BLaER1 treated with 17β-estradiol and CSF1 and Interleukin-3, amounts not matched to agents 10 nM and 100 nM (cell line): Measurements from ENCODE around the gene LRRK2.
A peak's percentile ranks its signal among the peaks of the same experiment; 100 is the strongest.

Source experiments
- H3K27ac ChIP-seq, 11 experiments: shearing (Covaris generic); formaldehyde crosslinking; 2 replicates each; pipeline ENCODE4 v1.8.1; 2022
- H3K27me3 ChIP-seq, 11 experiments: shearing (Covaris generic); formaldehyde crosslinking; 2 replicates each; pipeline ENCODE4 v1.8.1; 2022
- H3K36me3 ChIP-seq, 11 experiments: shearing (Covaris generic); formaldehyde crosslinking; 2 replicates each; pipeline ENCODE4 v1.8.1; 2022
- H3K4me1 ChIP-seq, 10 experiments: shearing (Covaris generic); formaldehyde crosslinking; 2 replicates each; pipeline ENCODE4 v1.8.1; 2022
- H3K4me2 ChIP-seq, 11 experiments: shearing (Covaris generic); formaldehyde crosslinking; 2 replicates each; pipeline ENCODE4 v1.8.1; 2022
- H3K4me3 ChIP-seq, 10 experiments: shearing (Covaris generic); formaldehyde crosslinking; 2 replicates each; pipeline ENCODE4 v1.8.1; 2022
- H3K9ac ChIP-seq, 11 experiments: shearing (Covaris generic); formaldehyde crosslinking; 2 replicates each; pipeline ENCODE4 v1.8.1; 2022
- H3K9me3 ChIP-seq, 11 experiments: shearing (Covaris generic); formaldehyde crosslinking; replicated peaks in 1 of 11; 2 replicates each; pipeline ENCODE4 v1.8.1; 2022
- H4K20me1 ChIP-seq, 11 experiments: shearing (Covaris generic); formaldehyde crosslinking; 2 replicates each; pipeline ENCODE4 v1.8.1; 2022
- Cebpa-rat ChIP-seq, 11 experiments: shearing (Covaris generic); IDR thresholded peaks; 2 replicates each; pipeline ENCODE4 v1.8.1; 2022

The LRRK2 gene

DNA sequence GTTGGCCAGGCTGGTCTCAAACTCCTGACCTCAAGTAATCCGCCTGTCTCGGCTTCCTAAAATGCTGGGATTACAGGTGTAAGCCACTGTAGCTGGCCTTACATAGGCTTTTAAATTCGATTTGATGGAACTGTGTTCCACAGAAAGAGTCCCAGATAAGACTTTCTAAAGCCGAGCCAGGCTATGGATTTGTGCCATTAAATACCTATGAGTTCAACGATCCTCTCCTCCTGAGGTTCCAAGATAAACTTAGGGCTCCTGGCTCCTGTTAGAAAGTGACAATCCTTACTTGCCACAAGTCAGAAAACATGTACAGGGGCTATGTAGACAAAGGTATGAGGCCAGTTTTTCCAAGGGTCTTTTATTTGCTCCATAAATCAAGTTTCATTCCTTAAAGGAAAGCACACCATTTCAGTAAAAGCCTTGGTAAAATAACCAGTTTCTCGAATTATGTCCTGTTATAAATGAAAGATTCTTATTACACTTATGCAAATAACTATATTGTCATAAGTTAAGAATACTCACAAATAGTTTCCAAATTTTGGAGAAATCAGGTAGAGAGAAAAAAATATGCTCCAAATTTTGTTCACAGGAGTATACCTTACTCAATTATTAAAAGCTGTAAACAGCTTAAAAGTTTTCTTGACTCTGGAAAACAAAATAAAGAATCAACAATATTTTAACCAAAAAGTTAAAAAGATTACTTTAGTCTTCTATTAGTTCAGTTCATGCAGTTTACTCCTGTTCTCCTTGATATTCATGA is 36.1 kb upstream of the LRRK2 start:
- no peak overlapping the region for H3K9ac ChIP-seq
- H3K4me1 ChIP-seq: peaks cover 6 to 13% (median 9%) of the 10 kb centered on the region in 10 experiments; a peak in 15 of 20 replicates
- H4K20me1 ChIP-seq: no peaks in the 10 kb centered on the region
- no peaks in the 10 kb centered on the region for H3K27me3 ChIP-seq
- 0 out of 22 replicates have a peak, but pooled peaks cover 0 to 3% (median 0%) of the 10 kb centered on the region in 11 experiments for H3K36me3 ChIP-seq
- no peak overlapping the region for H3K27ac ChIP-seq
- no peak for TF ChIP-seq Cebpa-rat (IDR thresholded peaks at IDR 0.05)
- peaks cover 29 to 56% (median 38%) of the 10 kb centered on the region in 11 experiments for H3K9me3 ChIP-seq
- no peak overlapping the region; a peak in 1 of 20 replicates for H3K4me3 ChIP-seq
- no peak overlapping the region for H3K4me2 ChIP-seq

DNA sequence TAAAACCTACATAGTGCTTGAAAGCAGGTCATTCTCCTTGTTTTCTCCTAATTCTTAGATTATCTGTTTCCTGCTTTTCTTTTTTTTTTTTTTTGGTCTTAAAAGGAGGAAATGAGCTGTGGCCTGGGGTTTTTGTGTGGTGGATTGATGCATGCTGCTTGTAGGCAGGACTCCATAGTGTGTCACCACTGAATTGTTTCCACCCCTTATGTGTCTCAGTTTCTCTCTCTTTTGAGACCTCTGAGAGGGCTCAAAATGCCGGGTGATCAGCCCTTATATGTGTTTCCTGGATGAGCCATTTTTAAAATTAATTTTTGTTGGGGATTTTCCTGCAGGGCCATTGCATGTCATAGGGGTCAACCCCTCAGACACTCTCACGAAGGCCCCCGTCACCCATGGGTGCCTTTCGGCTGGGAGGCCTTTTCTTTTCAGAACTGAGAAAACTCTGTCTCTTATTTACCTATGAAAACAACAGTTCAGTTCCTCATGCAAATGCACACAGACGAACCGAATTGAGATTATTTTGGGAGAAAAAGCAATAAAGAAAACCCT is 32.0 kb upstream of the LRRK2 start:
- Histone ChIP-seq H3K27ac (no peak overlapping the region), H3K36me3 (0 out of 22 replicates have a peak, but pooled peaks cover 0 to 3% (median 0%) of the 10 kb centered on the region in 11 experiments), H3K4me2 (peak overlapping the region in 9 of 11 experiments; percentile 1 to 46 (median 33); a peak in 14 of 22 replicates), H3K4me1 (peaks cover 6 to 29% (median 17%) of the 10 kb centered on the region in 10 experiments; a peak in 16 of 20 replicates), H3K9me3 (peaks cover 29 to 53% (median 35%) of the 10 kb centered on the region in 11 experiments), H3K9ac (no peak overlapping the region), H3K4me3 (no peak overlapping the region), H4K20me1 (no peaks in the 10 kb centered on the region), H3K27me3 (no peaks in the 10 kb centered on the region)
- no peak for TF ChIP-seq Cebpa-rat (IDR thresholded peaks at IDR 0.05)

DNA sequence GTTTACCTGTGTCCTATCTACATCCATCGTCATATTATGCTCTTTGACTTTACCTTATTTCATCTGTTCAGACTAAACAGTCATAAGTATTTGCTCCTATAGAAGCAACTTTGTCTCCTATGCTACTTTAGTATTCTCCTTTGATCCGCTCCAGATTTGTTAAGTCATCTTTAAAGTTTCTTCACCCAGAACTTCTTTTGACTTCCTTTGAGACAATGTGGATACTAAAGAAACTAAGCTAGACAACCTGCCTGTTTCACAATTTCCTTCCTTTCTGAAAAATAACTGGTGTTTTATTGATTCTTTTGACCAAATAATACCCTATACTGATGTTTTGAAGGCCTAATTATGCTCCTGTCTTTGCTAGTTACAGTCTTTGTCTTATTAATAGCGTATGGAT is 30.0 kb upstream of the LRRK2 start:
- H3K4me1 ChIP-seq: peaks cover 6 to 29% (median 17%) of the 10 kb centered on the region in 10 experiments; a peak in 16 of 20 replicates
- peaks cover 13 to 33% (median 17%) of the 10 kb centered on the region in 11 experiments for H3K9me3 ChIP-seq
- H3K36me3 ChIP-seq: no peaks in the 10 kb centered on the region
- no peak overlapping the region for H3K4me3 ChIP-seq
- no peaks in the 10 kb centered on the region for H4K20me1 ChIP-seq
- H3K4me2 ChIP-seq: peak overlapping the region in 7 of 11 experiments; percentile 16 to 56 (median 32); a peak in 11 of 22 replicates
- peak overlapping the region in 2 of 11 experiments; percentile 8 to 27; a peak in 2 of 22 replicates for H3K27ac ChIP-seq
- TF ChIP-seq Cebpa-rat (IDR thresholded peaks at IDR 0.05): no peak
- peaks cover 0 to 6% (median 0%) of the 10 kb centered on the region in 11 experiments; a peak in 3 of 22 replicates for H3K27me3 ChIP-seq
- H3K9ac ChIP-seq: no peak overlapping the region

DNA sequence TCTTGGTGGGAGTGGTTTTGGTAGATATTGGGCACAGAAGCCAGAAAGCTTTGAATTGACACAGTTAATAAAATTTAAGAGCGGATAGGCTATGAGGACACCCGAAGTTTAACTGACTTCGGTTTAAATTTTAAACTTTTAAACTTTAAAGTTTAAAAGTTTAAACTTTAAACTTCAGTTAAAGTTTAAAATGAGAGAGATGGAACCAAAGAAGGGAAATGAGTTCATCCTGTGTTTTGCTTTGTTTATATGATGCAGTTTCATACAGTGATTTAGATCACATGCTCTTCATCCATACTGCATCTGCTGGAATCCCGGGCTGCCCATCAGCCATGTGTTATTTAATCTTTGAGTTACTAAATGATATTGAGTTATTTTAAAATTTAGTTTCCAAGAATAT is 27.2 kb upstream of the LRRK2 start:
- Histone ChIP-seq H3K27ac (no peak overlapping the region), H3K4me3 (no peak overlapping the region), H4K20me1 (no peaks in the 10 kb centered on the region), H3K4me1 (peaks cover 13 to 33% (median 23%) of the 10 kb centered on the region in 10 experiments), H3K9ac (no peak overlapping the region), H3K4me2 (no peak overlapping the region), H3K9me3 (peaks cover 0 to 22% (median 4%) of the 10 kb centered on the region in 11 experiments; a peak in 7 of 22 replicates), H3K27me3 (peaks cover 0 to 7% (median 0%) of the 10 kb centered on the region in 11 experiments; a peak in 3 of 22 replicates), H3K36me3 (no peaks in the 10 kb centered on the region)
- no peak for TF ChIP-seq Cebpa-rat (IDR thresholded peaks at IDR 0.05)

DNA sequence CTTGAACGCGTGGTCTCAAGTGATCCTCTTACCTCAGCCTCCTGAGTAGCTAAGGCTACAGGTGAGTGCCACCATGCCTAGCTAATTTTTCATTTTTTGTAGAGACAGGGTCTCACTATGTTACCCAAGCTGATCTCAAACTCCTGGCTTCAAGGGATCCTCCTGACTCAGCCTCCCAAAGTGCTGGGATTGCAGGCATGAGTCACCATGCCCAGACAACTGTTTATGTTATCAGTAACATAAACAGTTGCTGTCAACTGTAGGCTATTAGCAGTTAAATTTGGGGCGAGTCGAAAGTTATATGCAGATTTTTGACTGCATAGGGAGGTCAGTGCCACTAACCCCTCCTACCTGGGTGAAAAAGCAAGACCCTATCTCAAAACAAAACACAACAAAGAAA is 26.2 kb upstream of the LRRK2 start:
- Histone ChIP-seq H3K4me3 (no peak overlapping the region), H3K36me3 (no peaks in the 10 kb centered on the region), H3K9me3 (peaks cover 0 to 17% (median 4%) of the 10 kb centered on the region in 11 experiments; a peak in 18 of 22 replicates), H3K4me2 (no peak overlapping the region), H3K9ac (no peak overlapping the region), H3K4me1 (peaks cover 15 to 35% (median 27%) of the 10 kb centered on the region in 10 experiments; a peak in 19 of 20 replicates), H4K20me1 (no peaks in the 10 kb centered on the region), H3K27me3 (peaks cover 0 to 7% (median 0%) of the 10 kb centered on the region in 11 experiments; a peak in 3 of 22 replicates), H3K27ac (no peak overlapping the region)
- no peak for TF ChIP-seq Cebpa-rat (IDR thresholded peaks at IDR 0.05)

DNA sequence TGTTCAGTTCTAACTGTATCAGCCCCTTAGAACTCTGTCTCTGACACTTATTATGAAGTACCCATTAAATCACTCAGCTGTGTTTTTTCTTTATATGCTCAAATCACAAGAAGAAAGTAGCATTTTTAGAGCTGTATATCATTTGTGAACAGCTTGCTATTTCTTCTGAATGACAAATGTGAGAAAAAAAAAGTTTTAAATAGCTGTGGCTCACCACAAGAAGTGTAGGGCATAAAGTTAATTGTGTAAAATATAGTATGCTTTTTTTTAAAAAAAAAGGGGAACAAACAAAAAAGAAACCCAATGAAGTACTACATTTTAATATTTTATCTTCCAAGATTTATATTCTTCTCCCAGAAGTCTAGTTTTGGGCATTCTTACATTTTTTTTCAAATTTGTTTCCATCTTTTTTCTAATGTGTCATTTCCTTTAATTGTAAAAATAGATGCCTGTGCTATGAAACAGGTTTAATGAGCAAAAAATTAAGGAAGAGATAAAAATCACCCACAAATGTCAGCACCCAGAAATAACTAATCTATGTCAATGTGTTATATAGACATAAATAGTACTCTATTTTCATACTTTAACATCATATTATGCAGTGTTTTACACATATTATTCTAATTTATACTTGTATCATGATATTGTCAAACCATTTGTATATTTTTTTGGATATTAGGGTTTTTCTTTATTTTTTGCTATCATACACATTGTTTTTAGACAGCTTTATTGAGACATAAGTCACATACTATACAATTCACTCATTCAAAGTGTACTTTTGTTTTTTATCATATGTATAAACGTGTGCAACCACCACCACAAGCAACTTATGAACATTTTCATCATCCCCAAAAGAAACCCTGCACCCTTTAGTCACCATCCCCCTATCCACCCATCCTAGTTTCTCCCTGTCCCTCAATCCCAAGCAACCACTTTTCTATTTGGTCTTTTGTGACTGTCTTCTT is 22.4 kb upstream of the LRRK2 start:
- no peak overlapping the region for H3K4me3 ChIP-seq
- H3K36me3 ChIP-seq: no peaks in the 10 kb centered on the region
- peaks cover 0 to 14% (median 7%) of the 10 kb centered on the region in 11 experiments; a peak in 16 of 22 replicates for H3K9me3 ChIP-seq
- H3K4me2 ChIP-seq: peak overlapping the region; percentile 25 to 76 (median 58); a peak in 18 of 22 replicates
- H3K9ac ChIP-seq: no peak overlapping the region; a peak in 1 of 22 replicates
- H3K4me1 ChIP-seq: peaks cover 11 to 27% (median 20%) of the 10 kb centered on the region in 10 experiments; a peak in 19 of 20 replicates
- no peaks in the 10 kb centered on the region for H4K20me1 ChIP-seq
- peaks cover 0 to 7% (median 0%) of the 10 kb centered on the region in 11 experiments; a peak in 3 of 22 replicates for H3K27me3 ChIP-seq
- H3K27ac ChIP-seq: peak overlapping the region in 8 of 11 experiments; percentile 16 to 67 (median 36); a peak in 13 of 22 replicates
- TF ChIP-seq Cebpa-rat (IDR thresholded peaks at IDR 0.05): no peak

DNA sequence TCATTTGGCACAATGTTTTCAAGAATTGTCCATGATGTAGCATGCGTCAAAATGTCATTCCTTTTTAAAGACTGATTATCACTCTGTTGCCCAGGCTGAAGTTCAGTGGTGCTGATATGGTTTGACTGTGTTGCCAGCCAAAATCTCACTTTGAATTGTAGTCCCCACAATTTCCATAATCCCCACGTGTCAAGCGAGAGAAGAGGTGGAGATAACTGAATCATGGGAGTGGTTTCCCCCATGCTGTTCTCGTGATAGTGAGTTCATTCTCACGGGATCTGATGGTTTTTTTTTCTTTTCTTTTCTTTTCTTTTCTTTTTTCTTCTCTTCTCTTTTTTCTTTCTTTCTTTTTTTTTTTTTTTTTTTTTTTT is 21.8 kb upstream of the LRRK2 start:
- H3K9ac ChIP-seq: no peak overlapping the region
- H3K27me3 ChIP-seq: peaks cover 0 to 7% (median 0%) of the 10 kb centered on the region in 11 experiments; a peak in 3 of 22 replicates
- H3K4me1 ChIP-seq: peaks cover 15 to 31% (median 23%) of the 10 kb centered on the region in 10 experiments; a peak in 19 of 20 replicates
- H4K20me1 ChIP-seq: no peaks in the 10 kb centered on the region
- H3K9me3 ChIP-seq: peaks cover 0 to 14% (median 7%) of the 10 kb centered on the region in 11 experiments; a peak in 16 of 22 replicates
- H3K27ac ChIP-seq: peak overlapping the region in 5 of 11 experiments; percentile 7 to 67 (median 35); a peak in 5 of 22 replicates
- TF ChIP-seq Cebpa-rat (IDR thresholded peaks at IDR 0.05): no peak
- no peaks in the 10 kb centered on the region for H3K36me3 ChIP-seq
- H3K4me3 ChIP-seq: no peak overlapping the region
- H3K4me2 ChIP-seq: peak overlapping the region; percentile 14 to 76 (median 47); a peak in 17 of 22 replicates

DNA sequence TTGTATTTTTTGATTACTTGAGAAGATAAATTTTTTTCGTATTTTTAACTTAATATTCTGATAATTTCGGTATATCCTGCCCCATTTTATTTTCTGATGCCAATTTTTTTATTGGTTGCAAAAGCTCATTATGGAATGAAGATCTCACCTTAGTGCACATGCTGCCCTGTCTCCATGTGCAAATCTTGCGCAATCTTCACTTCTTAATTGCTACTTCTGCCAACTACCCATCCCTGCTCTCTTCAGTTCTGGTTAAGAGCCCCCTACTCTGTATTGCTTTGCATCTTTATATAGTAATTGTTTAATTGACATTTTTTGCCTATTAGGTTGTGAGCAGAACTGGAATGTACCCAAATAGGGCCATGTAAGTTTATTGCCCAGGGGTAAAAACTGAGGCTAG is 20.5 kb upstream of the LRRK2 start:
- no peak overlapping the region for H3K9ac ChIP-seq
- H3K4me2 ChIP-seq: no peak overlapping the region
- no peaks in the 10 kb centered on the region for H3K36me3 ChIP-seq
- H3K9me3 ChIP-seq: peaks cover 0 to 14% (median 7%) of the 10 kb centered on the region in 11 experiments; a peak in 16 of 22 replicates
- peaks cover 0 to 7% (median 0%) of the 10 kb centered on the region in 11 experiments; a peak in 3 of 22 replicates for H3K27me3 ChIP-seq
- peaks cover 20 to 42% (median 35%) of the 10 kb centered on the region in 10 experiments; a peak in 19 of 20 replicates for H3K4me1 ChIP-seq
- peak in 9 of 11 experiments; percentile 58 to 90 (median 82); a peak in 13 of 22 replicates for TF ChIP-seq Cebpa-rat (IDR thresholded peaks at IDR 0.05)
- no peaks in the 10 kb centered on the region for H4K20me1 ChIP-seq
- no peak overlapping the region for H3K4me3 ChIP-seq
- H3K27ac ChIP-seq: no peak overlapping the region; a peak in 1 of 22 replicates
